Subcutaneous adipose tissue (tissue), 4 donors: ENCODE data around the gene CRELD2. TPM values are rescaled to one million over a fixed set of nuclear protein-coding genes. Genes with fewer than 3 reads are reported as not detected.

ENCODE experiments used
- total RNA-seq, 4 donors: library from RNA; depleted of rRNA; stranded (reverse); fragments of >200 nt; gene quantifications; one replicate each; pipeline ENCODE4 v1.1.0, GENCODE V29; 2016
- TF ChIP-seq, protein P1 (sequence below): fragments of 450-650 bp; IDR thresholded peaks from one replicate; pipeline ENCODE4 v1.5.1; 2016; ENCODE audit warnings: low read depth, mild to moderate bottlenecking, control low read depth, antibody characterized with exemption, moderate library complexity

The CRELD2 gene
- total RNA-seq, 4 donors from 2014 or later = 24.0 to 40.9 (median 31.9) TPM

DNA sequence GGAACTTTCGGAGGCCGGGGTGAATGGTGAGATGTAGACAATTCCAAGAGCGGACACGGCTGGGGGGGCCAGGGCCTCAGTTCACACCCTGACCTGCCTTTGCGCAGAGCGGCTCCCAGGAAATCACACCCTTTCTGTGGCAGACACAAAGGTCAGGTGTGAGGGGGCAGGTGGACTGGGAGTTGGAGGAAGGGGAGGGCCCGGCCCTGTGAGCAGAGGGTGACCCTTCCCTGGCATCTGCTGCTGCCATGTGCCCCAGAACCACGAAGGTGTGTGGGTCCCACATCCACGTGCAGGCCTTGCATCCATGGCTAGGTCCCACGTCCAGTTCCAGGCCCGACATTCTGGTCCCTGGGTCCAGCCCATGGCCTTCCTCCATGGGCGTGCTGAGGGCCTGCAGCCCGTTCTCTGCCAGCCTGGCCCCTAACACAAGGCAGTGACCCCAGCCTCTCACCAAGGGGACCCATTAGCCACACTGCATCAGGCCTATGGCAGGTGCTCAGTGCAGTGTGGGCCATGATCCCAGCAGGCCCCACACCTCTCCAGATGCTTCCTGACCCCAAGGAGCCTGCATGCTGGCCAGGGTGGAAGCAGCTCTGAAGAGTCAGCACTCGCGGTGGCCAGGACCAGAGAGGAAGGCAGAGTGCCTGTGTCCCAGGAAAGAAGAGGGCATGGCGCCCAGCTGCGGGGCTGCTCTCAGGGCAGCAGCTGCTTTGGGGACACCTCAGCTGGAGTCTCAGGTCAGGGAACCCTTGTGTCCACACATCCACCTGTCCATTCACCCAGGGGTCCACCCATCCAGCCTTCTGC, 23.3 kb downstream of the CRELD2 start:
- TF ChIP-seq, protein P1, sequence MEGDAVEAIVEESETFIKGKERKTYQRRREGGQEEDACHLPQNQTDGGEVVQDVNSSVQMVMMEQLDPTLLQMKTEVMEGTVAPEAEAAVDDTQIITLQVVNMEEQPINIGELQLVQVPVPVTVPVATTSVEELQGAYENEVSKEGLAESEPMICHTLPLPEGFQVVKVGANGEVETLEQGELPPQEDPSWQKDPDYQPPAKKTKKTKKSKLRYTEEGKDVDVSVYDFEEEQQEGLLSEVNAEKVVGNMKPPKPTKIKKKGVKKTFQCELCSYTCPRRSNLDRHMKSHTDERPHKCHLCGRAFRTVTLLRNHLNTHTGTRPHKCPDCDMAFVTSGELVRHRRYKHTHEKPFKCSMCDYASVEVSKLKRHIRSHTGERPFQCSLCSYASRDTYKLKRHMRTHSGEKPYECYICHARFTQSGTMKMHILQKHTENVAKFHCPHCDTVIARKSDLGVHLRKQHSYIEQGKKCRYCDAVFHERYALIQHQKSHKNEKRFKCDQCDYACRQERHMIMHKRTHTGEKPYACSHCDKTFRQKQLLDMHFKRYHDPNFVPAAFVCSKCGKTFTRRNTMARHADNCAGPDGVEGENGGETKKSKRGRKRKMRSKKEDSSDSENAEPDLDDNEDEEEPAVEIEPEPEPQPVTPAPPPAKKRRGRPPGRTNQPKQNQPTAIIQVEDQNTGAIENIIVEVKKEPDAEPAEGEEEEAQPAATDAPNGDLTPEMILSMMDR = no peak

DNA sequence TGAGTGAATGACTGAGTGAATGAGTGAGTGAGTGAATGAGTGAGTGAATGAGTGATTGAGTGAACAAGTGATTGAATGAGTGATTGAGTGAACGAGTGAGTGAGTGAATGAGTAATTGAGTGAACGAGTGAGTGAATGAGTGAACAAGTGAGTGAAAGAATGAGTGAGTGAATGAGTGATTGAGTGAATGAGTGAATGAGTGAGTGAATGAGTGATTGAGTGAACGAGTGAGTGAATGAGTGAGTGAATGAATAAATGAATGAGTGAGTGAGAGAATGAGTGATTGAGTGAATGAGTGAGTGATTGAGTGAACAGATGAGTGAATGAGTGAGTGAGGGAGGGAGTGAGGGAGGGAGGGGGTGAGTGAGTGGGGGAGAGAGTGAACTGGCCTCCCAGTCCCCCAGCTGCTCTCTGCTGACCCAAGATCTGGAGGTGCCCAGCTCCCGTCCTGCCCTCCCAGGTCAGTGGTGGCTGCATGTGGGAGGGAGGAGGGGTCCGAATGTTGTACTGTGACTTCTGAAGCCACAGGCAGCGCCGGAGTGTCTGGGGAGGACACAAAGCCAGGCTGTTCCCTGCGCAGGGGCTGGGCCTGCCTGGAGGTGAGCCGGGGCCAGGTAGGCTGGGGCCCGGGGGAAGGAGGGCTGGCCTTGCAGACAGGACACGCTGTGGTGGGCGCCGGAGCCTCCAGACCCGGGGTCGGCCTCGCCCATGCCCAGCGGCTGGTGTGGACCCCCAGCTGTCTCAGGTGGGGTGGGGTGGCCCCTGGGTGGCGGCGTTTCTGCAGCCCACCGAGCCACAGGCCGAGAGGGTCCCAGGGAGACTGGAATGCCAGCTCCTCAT, 24.4 kb downstream of the CRELD2 start:
- TF ChIP-seq, protein P1 = no peak

DNA sequence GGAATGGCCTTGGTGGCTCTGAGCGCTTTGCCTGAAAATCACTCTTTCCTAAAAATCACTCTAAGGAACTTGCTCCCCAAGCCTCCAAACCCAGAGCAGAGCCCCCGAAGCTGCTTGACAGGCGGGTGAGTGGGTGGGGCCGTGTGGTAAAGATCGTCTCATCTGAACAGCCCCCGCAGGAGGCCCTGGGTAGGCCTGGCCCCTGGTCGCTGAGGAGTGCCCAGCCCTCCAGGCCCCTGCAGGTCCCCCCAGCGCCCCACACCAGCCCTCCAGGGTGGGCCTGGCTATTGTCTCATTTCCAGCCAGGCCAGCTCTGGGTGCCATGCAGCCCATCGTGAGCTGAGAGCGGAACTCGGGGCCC, 25.0 kb downstream of the CRELD2 start:
- TF ChIP-seq, protein P1 = no peak

DNA sequence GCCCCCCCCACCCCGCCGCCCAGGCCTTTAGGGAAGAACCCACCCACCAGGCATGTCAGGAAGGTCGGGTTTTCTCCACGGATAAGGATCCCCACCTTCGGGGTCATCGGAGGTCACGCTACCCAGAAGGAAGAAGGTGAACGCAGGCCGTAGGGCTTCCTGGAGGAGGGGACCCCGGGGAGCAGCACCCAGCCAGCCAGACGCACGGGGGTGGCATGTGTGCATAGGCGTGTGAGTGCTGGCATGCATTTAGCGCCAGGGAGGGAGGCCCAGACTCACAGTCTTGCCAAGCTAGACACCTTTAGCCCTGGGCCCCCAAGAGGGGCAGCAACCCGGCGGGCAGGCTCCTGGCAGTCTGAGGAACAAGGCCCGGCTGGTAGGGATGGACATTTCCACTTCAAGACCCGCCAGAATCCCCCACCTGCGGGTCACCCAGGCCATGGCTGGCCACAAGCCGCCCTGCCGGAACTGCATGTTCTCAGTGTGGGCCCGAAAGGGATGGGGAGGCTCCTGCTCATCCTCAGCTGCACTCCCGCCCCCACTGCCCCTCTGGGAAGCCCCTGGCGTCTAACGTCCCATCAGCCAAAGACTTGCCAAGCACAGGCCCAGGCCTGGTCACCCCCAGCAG, 25.5 kb downstream of the CRELD2 start:
- TF ChIP-seq, protein P1 = no peak

DNA sequence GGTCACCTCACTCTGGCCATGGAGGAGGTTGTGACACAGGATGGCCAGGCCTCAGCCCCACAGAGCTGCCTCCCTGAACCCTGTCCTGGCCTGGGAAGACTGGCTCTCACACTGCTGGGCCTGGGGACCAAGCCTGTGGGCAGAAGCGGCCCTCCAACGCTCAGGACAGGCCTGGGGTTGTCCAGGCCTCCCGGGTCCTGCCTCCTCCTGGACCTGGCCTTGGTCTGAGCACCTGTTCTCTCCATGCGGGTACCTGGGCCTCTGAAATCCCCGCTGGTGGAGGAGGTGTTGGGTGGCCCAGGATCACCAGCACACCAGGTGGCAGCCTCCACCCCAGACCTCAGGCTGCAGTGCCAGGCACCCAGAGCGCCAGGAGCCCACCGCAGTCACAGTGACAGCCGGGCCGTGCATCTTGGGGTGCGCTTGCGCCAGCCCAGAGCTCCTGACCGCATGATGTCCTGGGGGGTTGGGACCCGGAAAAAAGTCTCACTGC, 26.0 kb downstream of the CRELD2 start:
- TF ChIP-seq, protein P1 = no peak

DNA sequence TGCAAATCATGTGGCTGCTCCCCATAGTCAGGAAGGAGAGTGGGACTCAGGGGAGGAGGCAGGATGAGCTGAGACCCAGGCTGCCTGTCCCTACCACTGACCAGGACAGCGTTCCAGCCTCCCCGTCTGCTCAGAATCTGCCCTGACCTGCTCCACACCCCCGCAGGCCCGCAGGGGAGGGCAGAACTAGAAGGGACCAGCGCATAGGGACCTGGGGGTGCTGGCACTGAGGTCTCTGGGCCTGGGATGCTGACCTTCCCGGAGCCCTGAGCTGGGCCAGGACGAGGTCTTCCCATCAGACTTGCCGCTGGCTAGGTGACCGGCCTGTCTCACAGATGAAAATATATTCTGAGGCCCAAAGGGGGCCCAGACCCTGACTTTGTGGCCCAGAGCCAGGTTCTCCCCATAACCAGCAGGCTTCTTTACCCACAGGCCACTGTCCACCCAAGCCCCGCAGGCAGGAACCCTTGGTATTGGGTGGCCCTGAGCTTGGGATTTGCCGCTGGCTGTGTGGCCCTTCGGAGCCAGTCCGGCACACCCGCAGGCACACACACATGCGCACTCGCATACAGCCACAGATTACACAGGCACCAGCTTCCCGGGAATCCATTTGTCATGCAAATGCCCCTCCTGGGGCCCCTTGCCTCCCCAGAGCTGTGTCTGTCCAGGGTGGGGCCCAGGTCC, 28.3 kb downstream of the CRELD2 start:
- TF ChIP-seq, protein P1 = no peak

DNA sequence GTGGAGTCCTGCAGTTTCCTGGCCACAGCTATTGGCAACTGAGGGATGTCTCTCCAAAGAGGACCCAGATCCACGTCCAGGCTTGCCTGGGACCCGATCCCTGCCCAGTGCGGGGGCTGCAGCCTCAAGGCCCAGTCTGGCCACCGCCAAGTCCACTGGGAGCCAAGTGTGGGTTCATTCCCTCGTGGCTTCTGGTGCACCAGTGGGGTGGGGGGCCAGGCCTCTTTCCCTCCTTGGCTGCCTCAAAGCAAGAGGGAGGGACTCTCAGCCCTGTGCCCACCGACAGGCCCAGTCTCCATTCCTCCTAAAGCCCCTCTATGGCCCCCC, 28.8 kb downstream of the CRELD2 start:
- TF ChIP-seq, protein P1 = no peak
